IMR-90 (cell line): ENCODE results near the gene TUBB2B. TPM values are rescaled to one million over a fixed set of nuclear protein-coding genes. Genes with fewer than 3 reads are reported as not detected.

Experiments used
- ATAC-seq: fragments of 200-7000 bp; cut with Tn5 transposase; 2 replicates; pipeline ENCODE4 v1.9.1; 2020; ENCODE audit warnings: low read depth, mild to moderate bottlenecking, moderate library complexity
- BruUV-seq: library from RNA; stranded (reverse); fragments of 400-500 nt; replicated peaks from 2 replicates; lab custom pipeline; 2021; lab: Mats Ljungman, UMichigan
- CTCF ChIA-PET: fragments of 300-600 bp; formaldehyde crosslinking; extraction: SDS; loops from one replicate; lab custom pipeline; 2021; ENCODE audit warnings: antibody characterized with exemption; lab: Yijun Ruan, JAX
- POLR2A ChIA-PET: fragments of 300-600 bp; sonication (Branson Sonifier 250); formaldehyde crosslinking; loops from one replicate; lab custom pipeline; 2022; ENCODE audit warnings: antibody characterized with exemption; ENCODE audit not compliant: unreplicated experiment; lab: Charles Lee
- DNase-seq: peaks from one replicate; pipeline ENCODE4 v3.0.0; 2013
- H2AFZ ChIP-seq: replicated peaks from 2 replicates; pipeline ENCODE3; 2013; ENCODE audit warnings: low read length, mild to moderate bottlenecking; ENCODE audit not compliant: poor library complexity
- H2AK5ac ChIP-seq: 2 replicates; pipeline ENCODE4 v1.6.1; 2013; ENCODE audit warnings: low read depth, low read length, inconsistent platforms
- H2AK9ac ChIP-seq: replicated peaks from 2 replicates; pipeline ENCODE3; 2013; ENCODE audit warnings: mild to moderate bottlenecking, low read depth, low read length, moderate library complexity; ENCODE audit not compliant: poor library complexity
- H2BK120ac ChIP-seq: 2 replicates; pipeline ENCODE4 v1.6.1; 2013; ENCODE audit warnings: low read depth, low read length, inconsistent platforms
- H2BK15ac ChIP-seq: 3 replicates; pipeline ENCODE4 v1.6.1; 2013; ENCODE audit warnings: low read depth, low read length, inconsistent platforms
- H2BK20ac ChIP-seq: 2 replicates; pipeline ENCODE4 v1.6.1; 2013; ENCODE audit warnings: low read depth, mild to moderate bottlenecking, inconsistent platforms, low read length, moderate library complexity
- H2BK5ac ChIP-seq: 2 replicates; pipeline ENCODE4 v1.6.1; 2013; ENCODE audit warnings: mild to moderate bottlenecking, low read depth, low read length, inconsistent platforms; ENCODE audit not compliant: poor library complexity, severe bottlenecking
- H3K14ac ChIP-seq: replicated peaks from 2 replicates; pipeline ENCODE4 v1.6.1; 2013; ENCODE audit warnings: low read depth, low read length, inconsistent platforms
- H3K18ac ChIP-seq: 2 replicates; pipeline ENCODE4 v1.6.1; 2013; ENCODE audit warnings: low read depth, low read length, control low read depth
- H3K23ac ChIP-seq: 2 replicates; pipeline ENCODE4 v1.6.1; 2013; ENCODE audit warnings: low read depth, low read length, inconsistent platforms
- H3K27ac ChIP-seq: 2 replicates; pipeline ENCODE4 v1.5.1; 2013; ENCODE audit warnings: mild to moderate bottlenecking, control low read depth, low read length; ENCODE audit not compliant: insufficient read depth
- H3K27me3 ChIP-seq: 2 replicates; pipeline ENCODE4 v1.6.1; 2013; ENCODE audit warnings: low read length; ENCODE audit not compliant: control insufficient read depth, insufficient read depth
- H3K36me3 ChIP-seq: 2 replicates; pipeline ENCODE4 v1.6.1; 2013; ENCODE audit warnings: low read length, mixed read lengths; ENCODE audit not compliant: control insufficient read depth, insufficient read depth
- H3K4ac ChIP-seq: 2 replicates; pipeline ENCODE4 v1.6.1; 2013; ENCODE audit warnings: low read depth, low read length, inconsistent platforms
- H3K4me1 ChIP-seq: 2 replicates; pipeline ENCODE4 v1.6.1; 2013; ENCODE audit warnings: low read length, mixed read lengths; ENCODE audit not compliant: control insufficient read depth, insufficient read depth
- H3K4me2 ChIP-seq: 2 replicates; pipeline ENCODE4 v1.6.1; 2013; ENCODE audit warnings: low read depth, mild to moderate bottlenecking, control low read depth, low read length, moderate library complexity
- H3K4me3 ChIP-seq: 2 replicates; pipeline ENCODE4 v1.5.1; 2013; ENCODE audit warnings: low read depth, mild to moderate bottlenecking, control low read depth, low read length, moderate library complexity; ENCODE audit not compliant: insufficient read depth
- H3K56ac ChIP-seq: 2 replicates; pipeline ENCODE4 v1.6.1; 2013; ENCODE audit warnings: low read length, inconsistent platforms; ENCODE audit not compliant: insufficient read depth; ENCODE audit errors: extremely low read depth
- H3K79me1 ChIP-seq, 2 experiments: 2 replicates each; pipeline ENCODE4 v1.6.1; 2013; ENCODE audit warnings: low read length in 2 of 2, inconsistent platforms in 1 of 2, low read depth in 1 of 2
- H3K9ac ChIP-seq: 2 replicates; pipeline ENCODE4 v1.6.1; 2013; ENCODE audit warnings: low read depth, low read length, control low read depth
- H3K9me1 ChIP-seq: 2 replicates; pipeline ENCODE4 v1.6.1; 2013; ENCODE audit warnings: low read length, inconsistent platforms; ENCODE audit not compliant: insufficient read depth
- H3K9me3 ChIP-seq: 2 replicates; pipeline ENCODE4 v1.6.1; 2013; ENCODE audit warnings: low read length; ENCODE audit not compliant: control insufficient read depth, insufficient read depth
- H4K20me1 ChIP-seq: 2 replicates; pipeline ENCODE4 v1.6.1; 2013; ENCODE audit warnings: low read length, inconsistent platforms; ENCODE audit not compliant: insufficient read depth
- H4K5ac ChIP-seq: 2 replicates; pipeline ENCODE4 v1.6.1; 2013; ENCODE audit warnings: mild to moderate bottlenecking, low read depth, low read length, control low read depth
- H4K8ac ChIP-seq, 2 experiments: 2 replicates each; pipeline ENCODE4 v1.6.1; 2013; ENCODE audit warnings: low read depth in 2 of 2, low read length in 2 of 2, control low read depth in 1 of 2, inconsistent platforms in 1 of 2
- H4K91ac ChIP-seq: 2 replicates; pipeline ENCODE4 v1.6.1; 2013; ENCODE audit warnings: low read depth, low read length, inconsistent platforms; ENCODE audit not compliant: insufficient read depth
- BHLHE40 ChIP-seq: fragments of 150-350 bp; IDR thresholded peaks from 2 replicates; pipeline ENCODE4 v1.6.1; 2016; ENCODE audit warnings: mild to moderate bottlenecking, low read depth, low read length
- CHD1 ChIP-seq: IDR thresholded peaks from 2 replicates; pipeline ENCODE4 v1.6.1; 2012; ENCODE audit warnings: low read depth, low read length, improper control_type of control experiment
- ELK1 ChIP-seq: fragments of 150-350 bp; IDR thresholded peaks from 2 replicates; pipeline ENCODE4 v1.6.1; 2016; ENCODE audit warnings: low read depth, mild to moderate bottlenecking, low read length, moderate library complexity, borderline replicate concordance
- FOS ChIP-seq: fragments of 150-350 bp; IDR thresholded peaks from 2 replicates; pipeline ENCODE4 v1.6.1; 2016; ENCODE audit warnings: low read depth, low read length
- MAZ ChIP-seq: IDR thresholded peaks from 2 replicates; pipeline ENCODE4 v1.6.1; 2012; ENCODE audit warnings: low read depth, mild to moderate bottlenecking, low read length, improper control_type of control experiment, moderate library complexity, borderline replicate concordance
- MXI1 ChIP-seq: IDR thresholded peaks from 2 replicates; pipeline ENCODE4 v1.6.1; 2012; ENCODE audit warnings: low read depth, mild to moderate bottlenecking, low read length, moderate library complexity, borderline replicate concordance
- NFE2L2 ChIP-seq: fragments of 150-350 bp; IDR thresholded peaks from 2 replicates; pipeline ENCODE4 v1.6.1; 2016; ENCODE audit warnings: low read depth, mild to moderate bottlenecking, low read length
- POLR2A ChIP-seq: IDR thresholded peaks from 2 replicates; pipeline ENCODE4 v1.6.1; 2012; ENCODE audit warnings: mild to moderate bottlenecking, low read depth, low read length
- RAD21 ChIP-seq: IDR thresholded peaks from 2 replicates; pipeline ENCODE4 v1.6.1; 2012; ENCODE audit warnings: low read length, improper control_type of control experiment
- RCOR1 ChIP-seq: IDR thresholded peaks from 2 replicates; pipeline ENCODE4 v1.6.1; 2012; ENCODE audit warnings: mild to moderate bottlenecking, low read length, improper control_type of control experiment; ENCODE audit not compliant: insufficient replicate concordance
- RFX5 ChIP-seq: IDR thresholded peaks from 2 replicates; pipeline ENCODE4 v1.8.0; 2012; ENCODE audit warnings: low read depth, mild to moderate bottlenecking, low read length, moderate library complexity
- SMC3 ChIP-seq: fragments of 150-350 bp; IDR thresholded peaks from 2 replicates; pipeline ENCODE4 v1.6.1; 2016; ENCODE audit warnings: low read depth, mild to moderate bottlenecking, antibody characterized with exemption, low read length, moderate library complexity
- WGBS, 2 experiments: methylation state at CpG; one replicate each; pipeline versions ENCODE4 v1.1.5 to v1.1.7; 2013; ENCODE audit warnings: missing lambda C conversion rate in 2 of 2; ENCODE audit not compliant: insufficient read length in 1 of 2; ENCODE audit errors: extremely low coverage in 2 of 2; 5-methylcytosine and 5-hydroxymethylcytosine counted together
- dilution Hi-C: fragments of 300-500 bp; cut with HindIII; formaldehyde crosslinking; loops from one replicate; pipeline ENCODE4 v1.14.3; 2018; ENCODE audit warnings: low sequenced_read_pairs; ENCODE audit not compliant: unreplicated experiment
- in situ Hi-C: fragments of 300-500 bp; cut with MboI; formaldehyde crosslinking; loops from 3 replicates; pipeline ENCODE4 v1.14.3; 2019; ENCODE audit warnings: low sequenced_read_pairs, inconsistent platforms, mixed read lengths
- intact Hi-C: fragments of 100-400 bp; cut with micrococcal nuclease; formaldehyde crosslinking; loops from 2 replicates; pipeline ENCODE4 v1.10.0; 2022
- polyA plus RNA-seq, 3 experiments: library from polyadenylated mRNA; depleted of rRNA; stranded (reverse); fragments of >200 nt; gene quantifications; 2 replicates each; pipeline ENCODE4 v1.2.3, GENCODE V29; 2012; ENCODE audit warnings: low replicate concordance in 1 of 3
- total RNA-seq: library from RNA; depleted of rRNA; stranded (reverse); fragments of >200 nt; gene quantifications from 2 replicates; pipeline ENCODE4 v1.2.3, GENCODE V29; 2012
- TF ChIP-seq, protein P1 (sequence below): fragments of 150-350 bp; IDR thresholded peaks from 2 replicates; pipeline ENCODE4 v1.6.1; 2017; ENCODE audit warnings: mild to moderate bottlenecking, antibody characterized with exemption, low read length, low read depth
- TF ChIP-seq, protein P2 (sequence below): conservative IDR thresholded peaks from 2 replicates; pipeline ENCODE4 v1.5.1; 2012; ENCODE audit warnings: mild to moderate bottlenecking, low read depth, low read length, improper control_type of control experiment

The TUBB2B gene
- total and polyA plus RNA-seq, 2 of the 4 experiments (the other 2 are of a cell fraction), result 13.6 to 21.1 TPM

DNA sequence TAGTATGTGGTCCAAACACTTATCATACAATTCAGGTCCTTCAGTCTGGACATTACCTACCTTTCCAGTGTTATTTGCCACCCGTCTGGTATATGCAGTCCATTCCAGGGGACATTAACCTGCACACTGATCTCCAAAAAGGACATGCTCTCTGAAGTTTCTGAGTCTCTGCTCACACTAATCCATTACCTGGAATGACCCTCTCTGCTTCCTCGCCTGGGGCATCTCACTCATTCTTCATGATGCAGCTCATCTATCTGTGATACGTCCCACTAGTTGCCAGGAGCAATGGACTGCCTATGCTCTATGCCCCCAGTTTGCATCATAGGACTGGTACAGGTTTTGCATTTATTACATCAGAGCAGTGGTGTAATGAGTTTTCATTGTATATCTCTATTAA lies 5.9 kb upstream of the TUBB2B start:
- in situ Hi-C loops, result no loop called here
- Histone ChIP-seq H2AK9ac (no peak overlapping the region), H3K9ac (no peak overlapping the region), H4K91ac (no peak overlapping the region), H3K9me3 (peaks cover 2% of the 10 kb centered on the region; the same call in 1 of the 2 replicates), H3K4me1 (peaks cover 3% of the 10 kb centered on the region; the same call in 1 of the 2 replicates), H3K36me3 (no peaks in the 10 kb centered on the region), H3K4me3 (no peak overlapping the region), H3K79me1 (no peaks in the 10 kb centered on the region), H3K27me3 (peaks cover 24% of the 10 kb centered on the region), H2AK5ac (no peak overlapping the region), H3K9me1 (0 out of 2 replicates have a peak, but pooled peaks cover 3% of the 10 kb centered on the region), H3K56ac (no peak overlapping the region), H4K20me1 (no peaks in the 10 kb centered on the region), H4K5ac (no peak overlapping the region), H3K4ac (no peak overlapping the region), H2BK15ac (no peak overlapping the region), H3K27ac (no peak overlapping the region), H3K23ac (no peak overlapping the region), H3K4me2 (no peak overlapping the region), H2BK20ac (no peak overlapping the region), H3K18ac (no peak overlapping the region), H2BK120ac (no peak overlapping the region), H4K8ac (no peak overlapping the region), H2AFZ (no peak overlapping the region), H3K14ac (no peak overlapping the region), H2BK5ac (no peak overlapping the region)
- WGBS, 2 experiments, result no CpG with 5 or more reads among the region's 3 CpGs
- ATAC-seq, result no peak
- intact Hi-C loops, result no loop called here
- no TSS peak for BruUV-seq
- ChIA-PET POLR2A (no interaction called here), CTCF (no interaction called here)
- DNase-seq, result no peak
- dilution Hi-C loops, result no loop called here
- no peak for TF ChIP-seq CHD1
- TF ChIP-seq, protein P1, sequence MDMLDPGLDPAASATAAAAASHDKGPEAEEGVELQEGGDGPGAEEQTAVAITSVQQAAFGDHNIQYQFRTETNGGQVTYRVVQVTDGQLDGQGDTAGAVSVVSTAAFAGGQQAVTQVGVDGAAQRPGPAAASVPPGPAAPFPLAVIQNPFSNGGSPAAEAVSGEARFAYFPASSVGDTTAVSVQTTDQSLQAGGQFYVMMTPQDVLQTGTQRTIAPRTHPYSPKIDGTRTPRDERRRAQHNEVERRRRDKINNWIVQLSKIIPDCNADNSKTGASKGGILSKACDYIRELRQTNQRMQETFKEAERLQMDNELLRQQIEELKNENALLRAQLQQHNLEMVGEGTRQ, result no peak
- TF ChIP-seq MAZ, result no peak
- TF ChIP-seq NFE2L2, result no peak
- no peak for TF ChIP-seq FOS
- TF ChIP-seq BHLHE40, result no peak
- TF ChIP-seq ELK1, result no peak
- no peak for TF ChIP-seq RAD21
- TF ChIP-seq POLR2A, result no peak
- TF ChIP-seq MXI1, result no peak
- no peak for TF ChIP-seq RCOR1
- no peak for TF ChIP-seq SMC3
- TF ChIP-seq RFX5, result no peak
- TF ChIP-seq, protein P2, sequence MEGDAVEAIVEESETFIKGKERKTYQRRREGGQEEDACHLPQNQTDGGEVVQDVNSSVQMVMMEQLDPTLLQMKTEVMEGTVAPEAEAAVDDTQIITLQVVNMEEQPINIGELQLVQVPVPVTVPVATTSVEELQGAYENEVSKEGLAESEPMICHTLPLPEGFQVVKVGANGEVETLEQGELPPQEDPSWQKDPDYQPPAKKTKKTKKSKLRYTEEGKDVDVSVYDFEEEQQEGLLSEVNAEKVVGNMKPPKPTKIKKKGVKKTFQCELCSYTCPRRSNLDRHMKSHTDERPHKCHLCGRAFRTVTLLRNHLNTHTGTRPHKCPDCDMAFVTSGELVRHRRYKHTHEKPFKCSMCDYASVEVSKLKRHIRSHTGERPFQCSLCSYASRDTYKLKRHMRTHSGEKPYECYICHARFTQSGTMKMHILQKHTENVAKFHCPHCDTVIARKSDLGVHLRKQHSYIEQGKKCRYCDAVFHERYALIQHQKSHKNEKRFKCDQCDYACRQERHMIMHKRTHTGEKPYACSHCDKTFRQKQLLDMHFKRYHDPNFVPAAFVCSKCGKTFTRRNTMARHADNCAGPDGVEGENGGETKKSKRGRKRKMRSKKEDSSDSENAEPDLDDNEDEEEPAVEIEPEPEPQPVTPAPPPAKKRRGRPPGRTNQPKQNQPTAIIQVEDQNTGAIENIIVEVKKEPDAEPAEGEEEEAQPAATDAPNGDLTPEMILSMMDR, result no peak
